ENCODE results near the gene PRRC2B. TPM values are rescaled to one million over a fixed set of nuclear protein-coding genes. Genes with fewer than 3 reads are reported as not detected.
"Not testable (repeated sequence)": the region's sequence is repeated elsewhere in the genome, so short reads cannot be mapped to it uniquely, and the experiment has no call there.

PRRC2B gene
- total RNA-seq, 4 donors from 2014 or later, result 102 to 168 (median 144) TPM

DNA sequence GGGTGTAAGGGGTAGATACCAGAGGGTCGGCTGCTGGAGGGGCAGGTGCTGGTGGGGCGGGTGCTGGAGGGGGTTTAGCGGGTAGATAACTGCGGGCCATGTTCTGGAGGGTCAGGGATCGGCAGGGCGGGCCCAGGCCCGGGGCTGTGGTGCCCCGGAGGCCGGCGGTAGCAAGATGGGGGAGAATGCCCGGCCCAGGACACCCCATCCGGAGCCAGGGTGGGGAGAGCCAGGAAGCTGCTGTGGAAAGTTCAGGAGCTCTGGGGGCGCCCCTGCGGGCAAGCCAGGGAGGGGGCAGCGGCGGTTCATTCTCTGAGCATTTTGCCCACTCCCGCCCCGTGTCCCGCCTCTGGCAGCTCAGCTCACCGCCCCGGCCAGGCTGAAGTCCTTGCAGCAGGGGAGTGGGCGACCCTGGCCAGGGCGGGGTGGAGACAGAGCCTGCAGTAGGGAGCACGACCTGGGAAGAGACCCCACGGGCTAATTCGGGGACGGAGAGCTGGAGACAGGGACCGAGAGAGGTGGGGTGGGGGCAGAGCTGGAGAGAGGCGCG lies 152.0 kb downstream of the PRRC2B start:
- intact Hi-C loops (cut with DNase I; ENCODE audit: low total_unique reads), result no loop called here
- H3K4me3 ChIP-seq (ENCODE audit: low read depth, poor library complexity, severe bottlenecking), result no peak overlapping the region
- DNase-seq (ENCODE audit: low spot score in 2 of 2), result no peak
- 1 to 3% methylated on average over 26 to 30 of the region's 30 CpGs for WGBS, 2 donors
- TF ChIP-seq POLR2A (IDR thresholded peaks at IDR 0.05), result no peak
- TF ChIP-seq, protein P1, sequence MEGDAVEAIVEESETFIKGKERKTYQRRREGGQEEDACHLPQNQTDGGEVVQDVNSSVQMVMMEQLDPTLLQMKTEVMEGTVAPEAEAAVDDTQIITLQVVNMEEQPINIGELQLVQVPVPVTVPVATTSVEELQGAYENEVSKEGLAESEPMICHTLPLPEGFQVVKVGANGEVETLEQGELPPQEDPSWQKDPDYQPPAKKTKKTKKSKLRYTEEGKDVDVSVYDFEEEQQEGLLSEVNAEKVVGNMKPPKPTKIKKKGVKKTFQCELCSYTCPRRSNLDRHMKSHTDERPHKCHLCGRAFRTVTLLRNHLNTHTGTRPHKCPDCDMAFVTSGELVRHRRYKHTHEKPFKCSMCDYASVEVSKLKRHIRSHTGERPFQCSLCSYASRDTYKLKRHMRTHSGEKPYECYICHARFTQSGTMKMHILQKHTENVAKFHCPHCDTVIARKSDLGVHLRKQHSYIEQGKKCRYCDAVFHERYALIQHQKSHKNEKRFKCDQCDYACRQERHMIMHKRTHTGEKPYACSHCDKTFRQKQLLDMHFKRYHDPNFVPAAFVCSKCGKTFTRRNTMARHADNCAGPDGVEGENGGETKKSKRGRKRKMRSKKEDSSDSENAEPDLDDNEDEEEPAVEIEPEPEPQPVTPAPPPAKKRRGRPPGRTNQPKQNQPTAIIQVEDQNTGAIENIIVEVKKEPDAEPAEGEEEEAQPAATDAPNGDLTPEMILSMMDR (IDR thresholded peaks at IDR 0.05), result no peak

DNA sequence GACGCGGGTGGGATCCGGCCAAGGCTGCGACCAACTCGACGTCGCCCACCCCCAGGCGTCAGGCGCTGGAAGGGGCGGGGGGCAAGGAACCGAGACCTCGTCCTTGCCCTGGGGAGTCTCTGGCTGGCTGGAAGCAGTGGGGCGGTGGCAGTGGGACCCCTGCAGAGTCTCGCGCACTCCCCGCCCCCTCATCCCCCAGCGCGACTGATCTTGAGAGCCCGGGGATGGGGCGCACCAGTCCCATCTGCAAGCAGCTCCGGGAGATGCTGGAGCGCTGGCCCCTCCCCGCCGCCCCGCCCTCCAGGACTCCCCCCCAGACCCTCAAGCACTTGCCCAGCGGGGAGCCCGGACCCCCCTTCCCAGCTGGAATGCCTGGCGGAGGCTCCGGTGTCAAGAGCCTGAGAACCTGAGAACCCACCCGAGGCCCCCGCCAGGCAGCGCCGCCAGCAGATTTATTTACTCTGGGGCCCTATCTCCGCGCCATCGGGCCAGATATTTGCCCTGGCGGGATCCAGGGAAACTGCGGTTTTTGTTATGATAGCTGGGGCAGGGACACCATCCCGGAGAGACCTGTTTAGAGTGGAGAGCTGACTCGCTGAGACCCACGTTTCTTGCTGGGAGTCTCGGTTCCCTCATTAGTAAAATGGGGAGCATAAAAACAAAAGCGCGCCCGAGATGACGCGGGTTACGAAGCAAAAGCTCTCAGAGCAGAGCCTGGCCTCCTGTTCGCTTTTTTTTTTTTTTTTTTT lies 152.6 kb downstream of the PRRC2B start:
- 5% methylated on average over 22 to 36 of the region's 49 CpGs for WGBS, 2 donors
- no peak for DNase-seq (ENCODE audit: low spot score in 2 of 2)
- H3K4me3 ChIP-seq (ENCODE audit: low read depth, poor library complexity, severe bottlenecking), result no peak overlapping the region
- TF ChIP-seq POLR2A (IDR thresholded peaks at IDR 0.05), result no peak
- TF ChIP-seq, protein P1 (IDR thresholded peaks at IDR 0.05), result no peak
- intact Hi-C loops (cut with DNase I; ENCODE audit: low total_unique reads), result no loop called here

DNA sequence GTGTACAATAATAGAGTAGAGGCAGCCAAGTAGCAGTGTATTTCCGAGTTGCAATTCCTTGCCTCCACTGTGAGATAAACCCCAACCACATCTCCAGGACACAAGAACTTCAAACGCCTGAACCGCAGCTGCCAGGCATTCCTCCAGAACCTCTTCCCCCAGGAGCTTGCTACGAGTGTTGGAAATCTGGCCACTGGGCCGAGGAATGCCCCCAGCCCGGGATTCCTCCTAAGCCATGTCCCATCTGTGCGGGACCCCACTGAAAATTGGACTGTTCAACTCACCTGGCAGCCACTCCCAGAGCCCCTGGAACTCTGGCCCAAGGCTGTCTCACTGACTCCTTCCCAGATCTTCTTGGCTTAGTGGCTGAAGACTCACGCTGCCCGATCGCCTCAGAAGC lies 155.3 kb downstream of the PRRC2B start:
- 77 to 84% methylated on average over 10 of the region's 10 CpGs for WGBS, 2 donors
- H3K4me3 ChIP-seq (ENCODE audit: low read depth, poor library complexity, severe bottlenecking); intact Hi-C loops (cut with DNase I; ENCODE audit: low total_unique reads); DNase-seq (ENCODE audit: low spot score in 2 of 2): not testable (repeated sequence)

Other genes starting within 250 kb of the PRRC2B start
- gene FAM78A, start 117.6 kb upstream of the PRRC2B start, total RNA-seq, result 1 to 10 TPM in 2 of 4 donors, under 1 TPM in 2; 0.55 to 1.7 (median 1.2) TPM
- gene PLPP7, start 104.4 kb upstream of the PRRC2B start, total RNA-seq, result 1 to 10 TPM in 2 of 4 donors, under 1 TPM in 1, not detected in 1; 0.27 to 2.6 (median 1.1) TPM
- gene POMT1, start 108.8 kb downstream of the PRRC2B start, total RNA-seq, result 10 to 100 TPM; 23.9 to 29.0 (median 26.6) TPM
- gene UCK1, start 137.2 kb downstream of the PRRC2B start, total RNA-seq, result 10 to 100 TPM; 22.0 to 35.1 (median 25.4) TPM
- not detected for gene PRRT1B, start 151.4 kb downstream of the PRRC2B start, total RNA-seq

Data from lower leg skin (tissue), 4 donors.